HG02840 (cell line): Measurements from ENCODE around the gene IKBKE.

Experiments
- ATAC-seq: cut with Tn5 transposase; IDR thresholded peaks from one replicate; pipeline ENCODE4 v1.9.1; 2021; ENCODE audit warnings: mild to moderate bottlenecking, moderate library complexity, moderate number of reproducible peaks; ENCODE audit not compliant: unreplicated experiment, low FRiP score

Gene IKBKE

GRCh38 chr1:206451134-206451686, 19.1 kb upstream of the IKBKE start:
- ATAC-seq, result no peak

DNA sequence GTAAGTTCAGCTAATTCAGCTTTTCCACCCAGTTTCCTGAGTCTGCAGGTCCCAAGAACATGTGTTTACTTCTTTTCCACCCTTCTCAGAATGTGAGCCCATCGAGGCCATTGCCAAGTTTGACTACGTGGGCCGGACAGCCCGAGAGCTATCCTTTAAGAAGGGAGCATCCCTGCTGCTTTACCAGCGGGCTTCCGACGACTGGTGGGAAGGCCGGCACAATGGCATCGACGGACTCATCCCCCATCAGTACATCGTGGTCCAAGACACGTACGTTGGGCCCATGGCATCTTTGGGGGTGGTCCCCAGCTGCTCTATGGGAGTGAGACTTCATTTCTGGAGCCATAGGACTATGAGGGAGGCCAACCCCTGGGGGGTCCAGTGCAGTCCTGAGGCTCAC, 17.2 kb upstream of the IKBKE start:
- ATAC-seq, result no peak

GRCh38 chr1:206455289-206455665, 15.0 kb upstream of the IKBKE start:
- ATAC-seq, result no peak

GRCh38 chr1:206455666-206456344, 14.5 kb upstream of the IKBKE start:
- ATAC-seq, result no peak

DNA sequence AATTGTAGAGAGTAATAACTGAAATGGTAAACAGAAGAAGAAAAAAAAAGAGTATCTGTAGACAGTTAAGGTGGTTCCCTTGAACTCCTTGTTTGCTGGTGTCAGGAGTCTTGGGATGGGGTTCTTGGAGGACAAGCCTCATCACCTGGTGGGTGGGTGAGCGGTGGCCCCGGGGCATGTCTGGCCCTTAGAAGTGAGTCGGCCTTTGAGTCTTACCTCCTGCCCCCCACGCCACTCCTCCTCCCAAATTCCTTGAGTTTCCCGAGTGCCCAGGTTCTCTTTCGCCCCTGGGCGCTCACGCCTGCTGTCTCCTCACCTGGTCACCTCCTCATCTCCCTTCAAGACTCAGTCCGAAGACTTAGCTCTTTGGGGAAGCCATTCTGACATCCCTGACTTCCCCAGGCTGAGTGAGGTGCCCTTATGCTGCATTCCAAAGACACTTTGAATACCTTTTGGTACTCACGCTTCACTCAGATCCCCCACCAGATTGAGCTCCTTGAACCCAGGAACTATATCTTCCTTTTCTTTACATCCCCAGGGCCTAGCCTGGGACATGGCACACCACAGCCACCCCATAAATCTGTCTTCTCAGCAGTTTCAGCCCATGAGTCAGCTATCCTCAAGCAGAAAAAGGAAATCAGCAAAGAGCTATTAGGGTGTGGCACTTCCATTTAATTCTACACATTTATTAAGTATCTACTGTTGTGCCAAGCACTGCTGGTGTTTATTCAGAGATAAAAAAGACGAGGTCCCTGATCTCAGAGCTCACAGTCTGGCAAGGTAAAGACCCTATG, 13.5 kb upstream of the IKBKE start:
- ATAC-seq, result no peak

DNA sequence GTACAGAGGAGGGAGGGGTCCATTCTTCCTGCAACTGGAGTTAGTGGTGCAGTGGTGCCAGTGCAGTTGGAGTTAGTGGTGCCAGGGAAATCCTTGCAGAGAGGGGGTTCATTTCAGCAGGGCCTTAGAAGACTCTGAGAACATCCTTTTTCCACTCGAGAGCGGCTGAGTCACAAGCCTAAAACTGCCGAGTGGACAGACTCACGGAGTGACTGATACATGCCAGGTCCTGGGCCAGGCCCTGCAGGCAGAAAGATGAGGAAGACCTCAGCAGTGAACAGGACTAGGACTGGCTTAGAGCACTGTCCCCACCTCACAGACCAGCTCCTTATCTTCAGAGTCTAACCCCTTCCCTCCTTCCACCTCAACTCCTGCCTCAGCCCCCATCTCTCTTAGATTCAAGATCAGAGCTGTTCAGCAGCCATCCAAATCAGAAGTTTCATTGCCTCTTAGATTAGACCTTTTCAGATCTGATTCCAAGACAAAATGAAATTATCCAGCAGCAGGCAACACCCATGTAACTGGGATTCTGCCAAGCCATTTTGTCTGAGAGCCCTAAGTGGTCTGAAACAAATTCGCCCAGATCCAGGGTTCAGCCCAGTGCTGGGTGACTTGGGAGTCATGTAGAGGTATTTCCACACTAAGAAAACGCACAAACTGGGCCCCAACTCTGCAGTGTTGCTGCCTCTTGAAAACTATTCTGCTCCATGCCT, 12.7 kb upstream of the IKBKE start:
- ATAC-seq, result no peak

- ATAC-seq, result no peak
These were observed 10.6 kb upstream of the IKBKE start for GRCh38 chr1:206459703-206460102.

DNA sequence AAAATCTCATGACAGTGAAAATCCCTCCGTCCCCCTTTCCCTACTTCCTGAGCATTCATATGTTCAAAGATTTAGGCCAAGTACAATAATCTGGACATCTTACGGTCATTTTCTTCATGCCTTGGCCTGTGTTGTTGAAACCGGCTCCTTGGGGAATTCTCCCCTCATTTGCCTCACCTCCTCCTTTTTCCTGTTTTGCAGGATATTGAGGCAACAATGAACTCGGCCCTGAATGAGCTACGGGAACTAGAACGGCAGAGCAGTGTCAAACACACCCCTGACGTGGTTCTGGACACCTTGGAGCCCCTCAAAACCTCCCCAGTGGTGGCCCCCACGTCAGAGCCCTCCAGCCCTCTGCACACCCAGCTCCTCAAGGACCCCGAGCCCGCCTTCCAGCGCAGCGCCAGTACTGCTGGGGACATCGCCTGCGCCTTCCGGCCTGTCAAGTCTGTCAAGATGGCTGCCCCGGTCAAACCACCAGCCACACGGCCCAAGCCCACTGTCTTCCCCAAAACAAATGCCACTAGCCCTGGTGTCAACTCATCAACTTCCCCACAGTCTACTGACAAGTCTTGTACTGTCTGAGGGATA, 9.3 kb upstream of the IKBKE start:
- no peak for ATAC-seq

GRCh38 chr1:206461602-206462455, 8.4 kb upstream of the IKBKE start:
- ATAC-seq, result no peak

DNA sequence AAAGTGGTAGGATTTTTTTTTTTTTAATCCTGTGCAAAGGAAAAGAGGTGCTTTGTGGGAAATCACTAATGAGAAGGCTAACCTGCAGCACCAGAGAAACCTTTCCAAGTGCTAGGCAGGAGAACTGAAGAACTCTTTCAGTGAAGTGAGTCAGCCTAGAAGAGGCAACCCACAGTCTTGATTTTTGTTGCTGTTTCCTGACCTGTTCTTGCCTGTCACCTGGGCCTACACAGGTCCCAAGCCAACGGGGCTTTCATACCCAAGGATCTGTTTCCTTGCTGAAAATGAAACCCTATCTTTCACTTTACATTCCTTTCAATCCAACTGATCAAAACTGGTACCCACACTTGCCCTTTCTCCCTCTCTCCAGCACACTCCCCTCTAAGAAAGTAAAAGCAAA, 7.1 kb upstream of the IKBKE start:
- no peak for ATAC-seq

DNA sequence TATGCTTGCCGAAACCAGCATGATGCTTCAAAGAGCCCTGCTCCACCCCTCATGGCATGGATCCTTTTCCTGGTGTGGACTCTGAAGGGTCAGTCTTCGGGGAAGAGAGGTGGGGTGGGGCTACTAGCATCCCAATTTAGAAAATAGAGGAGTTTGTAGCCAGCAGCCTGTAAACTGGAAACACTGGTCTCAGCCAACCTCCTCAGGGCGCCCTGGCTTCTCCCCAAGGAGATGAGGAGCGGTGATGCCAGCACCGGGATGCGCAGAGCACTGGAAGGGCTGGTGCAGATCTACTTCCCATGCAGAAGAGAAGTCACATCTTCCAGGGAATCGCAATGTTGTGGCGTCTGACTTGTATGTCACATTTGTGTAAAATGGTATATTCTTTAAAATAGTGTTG, 6.4 kb upstream of the IKBKE start:
- no peak for ATAC-seq

GRCh38 chr1:206464456-206464964, 5.8 kb upstream of the IKBKE start:
- ATAC-seq, result no peak

DNA sequence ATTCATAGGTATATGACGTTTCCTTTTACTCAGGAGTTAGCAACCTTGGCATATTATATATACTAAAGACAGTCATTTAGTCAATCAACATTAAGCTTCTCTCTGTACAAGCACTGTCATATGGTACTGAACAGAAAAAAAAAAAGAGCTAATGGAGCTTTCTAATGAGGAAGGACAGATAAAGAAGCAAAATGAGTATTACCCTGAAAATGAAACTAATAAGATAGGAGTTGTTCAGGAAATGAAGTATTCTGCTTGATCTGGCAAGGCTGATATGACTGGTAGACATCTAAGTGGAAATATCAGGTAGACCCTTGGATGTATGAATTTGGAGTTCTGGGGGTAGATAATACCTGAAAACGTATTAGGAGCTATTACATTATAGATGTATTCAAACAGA, 4.3 kb upstream of the IKBKE start:
- no peak for ATAC-seq

DNA sequence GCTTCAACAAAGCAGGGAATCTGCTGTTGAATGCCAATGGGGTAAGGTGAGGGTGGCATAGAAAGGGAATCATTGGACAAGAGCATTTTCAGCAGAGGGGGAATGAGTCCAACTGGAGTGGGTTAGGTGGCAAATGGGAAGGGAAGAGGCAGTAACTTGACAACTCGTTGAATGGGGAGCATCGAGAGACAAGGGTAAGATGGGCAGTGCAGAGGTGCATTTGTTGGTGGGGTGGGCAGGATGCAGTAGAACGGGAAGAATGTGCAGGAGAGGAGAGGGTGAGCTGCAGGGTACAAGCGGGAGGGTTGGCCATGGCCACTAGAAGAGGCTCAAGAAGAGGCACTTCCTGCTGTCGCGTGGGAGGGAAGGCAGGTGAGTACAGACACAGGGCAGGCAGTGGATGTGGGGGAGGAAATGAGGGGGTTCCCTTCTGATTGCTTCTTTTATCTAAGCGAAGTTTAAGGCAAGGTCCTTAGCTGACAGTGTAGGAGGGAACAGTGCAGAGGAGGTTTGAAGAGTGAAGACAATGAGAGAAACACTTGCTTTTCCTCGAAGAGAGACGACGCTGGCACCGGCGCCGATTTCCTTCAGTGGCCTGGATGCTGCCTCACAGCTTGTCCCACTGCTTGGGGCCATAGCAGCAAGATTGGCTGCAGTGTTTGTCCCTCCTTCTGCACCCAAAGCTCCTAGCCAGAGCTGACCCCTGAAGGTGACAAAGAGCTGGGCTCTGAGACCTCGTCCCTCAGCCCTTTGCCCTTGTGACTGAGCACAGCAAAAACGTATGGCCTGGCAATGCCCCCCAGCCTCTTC, 3.2 kb upstream of the IKBKE start:
- ATAC-seq, result no peak

DNA sequence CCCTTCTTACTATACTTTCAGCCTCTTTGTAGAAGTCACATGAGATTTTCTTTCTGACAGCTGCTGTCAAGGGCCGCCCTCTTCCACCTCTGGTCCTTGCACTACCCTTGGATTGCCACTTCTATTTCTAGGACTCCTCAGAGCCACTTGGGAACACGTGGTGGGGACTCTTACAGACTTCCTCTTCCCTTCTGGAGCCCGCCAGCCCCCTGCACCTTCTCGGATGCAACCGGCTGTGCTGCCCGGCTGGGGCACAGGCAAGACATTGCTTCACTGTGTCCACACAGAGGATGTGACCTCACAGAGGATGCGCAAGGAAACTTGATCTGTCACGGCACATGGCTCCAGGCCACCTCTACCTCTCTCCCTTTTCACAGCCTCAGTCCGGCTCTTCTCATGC, 2.4 kb upstream of the IKBKE start:
- no peak for ATAC-seq

DNA sequence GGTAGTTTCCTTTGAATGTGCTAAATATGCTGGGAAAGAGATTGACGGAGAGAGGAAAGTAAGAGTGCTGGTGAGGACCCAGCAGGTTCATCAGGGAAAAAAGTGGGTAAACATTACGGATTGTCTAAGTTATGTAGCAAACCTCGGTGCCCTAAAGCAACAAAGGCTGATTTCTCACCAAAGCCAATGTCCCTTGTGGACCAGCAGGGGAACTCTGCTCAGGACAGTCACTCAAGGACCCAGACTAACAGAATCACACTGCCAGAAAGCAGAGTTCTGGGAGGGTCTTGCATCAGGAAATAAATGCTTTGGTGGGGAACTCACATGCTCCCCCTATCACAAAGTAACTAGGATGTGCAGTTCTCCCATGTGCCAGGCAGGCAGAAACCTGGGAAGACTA, 1.7 kb upstream of the IKBKE start:
- ATAC-seq, result no peak

DNA sequence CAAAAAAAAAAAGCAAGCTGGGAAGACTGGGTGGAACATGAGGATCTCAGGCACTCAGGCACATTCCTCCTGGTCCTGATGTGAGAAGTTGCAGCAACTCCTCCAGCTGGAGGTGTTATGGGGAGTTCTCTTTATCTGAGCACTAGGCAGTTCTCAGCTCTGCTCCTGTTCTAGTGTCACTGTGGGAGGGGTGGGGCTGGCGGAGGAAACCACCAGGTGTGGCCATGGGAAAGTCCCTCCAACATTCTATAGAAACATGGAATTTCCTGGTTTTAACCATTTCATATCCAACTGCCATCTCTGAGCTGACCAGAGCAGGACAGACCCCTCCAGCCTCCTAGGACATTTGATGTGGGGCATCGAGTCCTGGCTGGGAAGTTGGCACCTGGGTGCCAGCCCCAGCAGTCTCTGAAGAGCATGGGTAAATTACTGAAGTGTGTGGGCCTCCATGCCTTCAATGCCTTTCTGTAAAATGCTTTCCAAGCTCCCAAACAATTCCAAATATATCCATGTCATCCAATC, 804 bp upstream of the IKBKE start:
- no peak for ATAC-seq

- peak; percentile 16 for ATAC-seq
These were observed 577 bp downstream of the IKBKE start for GRCh38 chr1:206470692-206471414.
